COR-L47 (cell line): ENCODE results near the gene TMX3.

ENCODE experiments used
- DNase-seq: peaks from one replicate; lab custom pipeline; 2025; lab: John Stamatoyannopoulos, UW

TMX3 gene, protein sequence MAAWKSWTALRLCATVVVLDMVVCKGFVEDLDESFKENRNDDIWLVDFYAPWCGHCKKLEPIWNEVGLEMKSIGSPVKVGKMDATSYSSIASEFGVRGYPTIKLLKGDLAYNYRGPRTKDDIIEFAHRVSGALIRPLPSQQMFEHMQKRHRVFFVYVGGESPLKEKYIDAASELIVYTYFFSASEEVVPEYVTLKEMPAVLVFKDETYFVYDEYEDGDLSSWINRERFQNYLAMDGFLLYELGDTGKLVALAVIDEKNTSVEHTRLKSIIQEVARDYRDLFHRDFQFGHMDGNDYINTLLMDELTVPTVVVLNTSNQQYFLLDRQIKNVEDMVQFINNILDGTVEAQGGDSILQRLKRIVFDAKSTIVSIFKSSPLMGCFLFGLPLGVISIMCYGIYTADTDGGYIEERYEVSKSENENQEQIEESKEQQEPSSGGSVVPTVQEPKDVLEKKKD

DNA sequence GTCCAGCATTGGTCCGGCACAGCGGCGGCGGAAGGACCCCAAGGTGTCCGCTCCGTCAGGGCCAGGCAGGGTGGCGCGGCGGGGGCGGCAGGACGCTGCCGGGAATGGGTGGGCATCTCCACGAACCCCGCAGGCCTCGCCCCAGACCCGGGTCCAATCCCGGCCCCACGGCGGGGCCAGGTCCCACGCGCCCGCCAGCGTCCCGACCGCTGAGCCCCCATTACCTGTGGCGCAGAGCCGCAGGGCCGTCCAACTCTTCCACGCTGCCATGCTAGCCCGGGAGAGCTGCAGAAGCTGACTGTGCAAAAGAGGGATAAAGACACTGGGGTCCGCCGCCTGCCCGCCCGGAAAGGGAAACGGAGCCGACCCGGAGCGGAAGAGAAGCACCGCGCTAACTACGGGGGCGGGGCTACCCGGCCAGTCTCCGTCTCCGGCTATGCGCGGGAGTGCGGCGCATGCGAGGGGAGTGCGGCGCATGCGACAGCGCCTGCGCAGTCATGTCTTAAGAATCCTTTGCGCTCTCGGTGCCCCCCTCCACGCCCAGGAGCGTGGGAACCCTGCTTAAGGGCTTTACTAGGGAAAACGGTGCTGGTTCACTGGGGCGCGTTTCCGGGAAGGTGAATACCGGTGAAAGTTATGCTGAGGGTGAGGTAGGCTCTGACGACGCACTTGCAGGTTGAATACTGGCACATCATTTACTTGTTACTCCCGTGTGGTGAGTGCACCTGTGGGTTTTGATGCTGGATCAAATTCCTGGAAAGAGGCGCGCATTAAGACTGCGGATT, at the start of gene TMX3:
TMX3 (minus strand) TSS at position 397 of the 785 bp plus-strand sequence; CDS start at position 270, 127 bp downstream.
- peak; percentile 98 for DNase-seq

DNA sequence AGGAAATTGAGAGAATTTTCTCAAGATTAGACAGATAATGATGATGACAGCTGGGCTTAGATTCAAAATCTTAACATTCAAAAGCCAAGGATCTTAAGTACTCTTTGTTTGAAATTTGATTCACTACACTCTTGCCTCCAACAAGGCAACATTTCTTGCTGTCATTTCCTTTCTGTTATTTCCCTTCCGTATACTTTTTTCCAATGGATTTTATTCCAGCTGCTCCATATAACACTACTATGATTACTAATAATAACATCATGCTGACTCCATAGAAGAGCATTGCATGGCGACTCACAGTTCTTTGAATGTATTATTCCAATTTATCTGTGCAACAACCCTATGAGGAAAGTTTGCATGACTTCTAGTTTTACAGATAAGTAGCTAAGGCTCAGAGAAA, 49.1 kb upstream of the TMX3 start:
- no peak for DNase-seq

DNA sequence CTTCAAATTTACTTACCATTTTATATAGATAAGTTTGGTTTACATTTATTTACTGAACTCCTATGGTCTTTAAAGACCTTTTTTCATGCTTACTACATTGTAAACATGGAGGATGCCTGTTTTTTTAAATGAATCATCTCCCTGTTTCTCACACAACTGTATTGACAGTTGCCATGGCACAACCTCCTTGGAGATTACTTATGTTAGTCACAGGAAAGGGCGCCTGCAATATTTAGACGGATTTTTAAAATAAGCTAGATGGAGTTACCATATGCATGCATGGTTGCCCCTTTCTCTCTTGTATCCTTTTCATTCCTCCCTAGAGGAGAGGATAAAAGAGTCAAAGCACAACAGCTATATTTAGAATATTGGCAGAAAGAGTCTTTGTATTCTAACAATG, 48.2 kb upstream of the TMX3 start:
- no peak for DNase-seq

DNA sequence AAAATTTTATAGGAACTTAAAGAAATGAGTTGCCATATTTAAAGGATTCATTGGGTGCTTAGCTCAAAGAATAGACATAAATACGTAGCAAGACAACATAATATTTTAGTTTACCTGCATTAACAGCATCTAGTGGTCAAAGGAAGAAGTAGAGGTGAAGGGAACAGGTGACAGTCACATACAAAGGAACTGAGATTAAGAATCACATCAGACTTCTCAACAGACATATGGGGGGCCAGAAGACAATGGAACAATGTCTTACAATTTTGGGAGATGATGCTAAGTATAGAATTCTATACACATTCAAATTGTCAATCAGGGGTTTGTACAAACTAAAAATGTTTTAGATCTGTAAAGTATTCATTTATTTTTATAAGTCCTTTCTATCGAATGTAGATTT, 44.4 kb upstream of the TMX3 start:
- no peak for DNase-seq

DNA sequence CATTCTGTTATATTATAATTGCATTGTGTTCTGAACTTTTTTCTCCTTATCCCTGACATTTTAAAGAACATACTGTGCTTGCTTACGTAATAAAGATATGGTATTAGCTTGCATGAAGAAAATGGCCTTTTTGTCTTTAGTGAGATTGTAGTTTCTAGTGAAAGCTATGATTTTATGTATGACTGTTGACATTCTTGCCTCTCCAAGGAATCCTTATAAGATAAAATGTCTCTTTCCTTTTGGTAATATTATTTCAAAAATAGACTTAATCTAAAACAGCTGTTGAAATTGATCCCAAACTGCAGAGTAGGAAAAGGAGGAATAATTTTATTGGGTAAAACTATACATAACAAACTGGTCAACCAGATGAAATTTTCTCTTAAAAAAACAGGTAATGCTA, 42.2 kb upstream of the TMX3 start:
- DNase-seq = no peak

DNA sequence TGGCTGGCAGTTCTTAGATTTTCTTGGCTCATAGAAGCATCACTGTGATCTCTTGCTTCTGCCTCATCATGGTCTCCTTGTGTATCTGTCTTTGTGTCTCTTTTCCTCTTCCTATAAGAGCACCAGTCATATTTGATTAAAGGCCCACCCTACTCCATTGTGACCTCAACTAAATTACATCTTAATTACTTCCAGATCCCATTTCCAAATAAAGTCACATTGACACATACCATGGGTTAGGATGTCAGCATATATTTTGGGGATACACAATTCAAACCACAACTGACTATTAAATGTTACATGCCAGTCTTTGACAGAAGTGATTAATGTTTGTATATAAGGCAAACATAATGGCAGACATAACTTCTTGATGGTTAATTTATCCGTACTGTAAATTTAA, 27.3 kb upstream of the TMX3 start:
- no peak for DNase-seq

DNA sequence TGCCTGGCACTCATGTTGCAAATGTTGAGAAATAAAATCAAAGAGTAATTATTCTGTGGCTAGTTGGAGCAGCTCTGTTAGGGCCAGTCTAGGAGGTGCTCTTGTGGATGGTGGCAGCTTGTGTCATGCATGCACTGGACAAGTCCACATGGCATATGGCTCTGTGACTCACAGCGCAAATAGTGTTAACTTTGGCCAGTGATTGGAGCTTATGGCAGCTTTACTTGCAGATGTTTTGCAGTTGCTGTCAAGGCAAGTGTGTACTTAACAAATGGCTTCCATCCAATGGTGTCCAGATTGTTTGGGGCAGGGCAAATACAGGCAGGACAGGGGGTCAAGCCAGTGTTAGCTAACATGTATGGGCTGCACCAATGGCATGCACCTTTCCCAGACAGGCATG, 26.1 kb upstream of the TMX3 start:
- DNase-seq = no peak

DNA sequence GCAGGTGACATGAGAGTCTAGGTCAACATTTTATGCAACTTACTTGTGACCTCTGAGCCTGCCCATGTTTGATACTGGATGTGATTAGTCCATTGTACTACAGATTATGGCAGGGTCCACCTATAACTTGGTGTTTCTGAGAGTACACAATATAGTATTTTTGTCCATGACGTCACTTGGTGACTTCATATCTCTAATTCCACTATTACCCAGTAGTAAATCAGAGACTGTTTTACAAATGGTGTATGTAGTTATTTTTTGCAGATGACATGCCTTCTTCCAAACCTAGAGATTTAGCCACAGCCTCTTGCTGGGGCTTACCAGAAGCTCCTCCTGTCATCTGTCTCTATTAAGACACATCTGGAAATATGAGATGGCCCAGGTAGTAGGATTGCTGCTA, 24.6 kb upstream of the TMX3 start:
- DNase-seq = no peak

DNA sequence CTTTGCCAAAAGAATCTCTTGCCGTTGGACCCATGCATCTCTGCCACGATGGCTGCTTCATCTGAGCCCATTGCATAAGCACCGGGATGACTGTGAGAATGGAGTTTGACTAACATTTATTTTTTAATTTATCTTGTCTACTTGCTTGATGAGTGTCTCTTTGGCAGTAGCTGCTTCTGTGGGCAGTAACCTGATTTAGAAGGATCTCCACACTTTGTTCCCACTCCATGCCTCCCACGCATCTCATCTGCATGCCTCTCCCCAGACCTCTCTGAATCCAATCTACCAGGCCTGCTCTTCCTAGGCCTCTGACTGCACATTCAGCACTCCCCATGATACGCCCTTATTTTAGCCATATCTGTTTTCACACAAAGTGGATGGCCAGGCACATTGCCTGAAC, 23.7 kb upstream of the TMX3 start:
- no peak for DNase-seq

DNA sequence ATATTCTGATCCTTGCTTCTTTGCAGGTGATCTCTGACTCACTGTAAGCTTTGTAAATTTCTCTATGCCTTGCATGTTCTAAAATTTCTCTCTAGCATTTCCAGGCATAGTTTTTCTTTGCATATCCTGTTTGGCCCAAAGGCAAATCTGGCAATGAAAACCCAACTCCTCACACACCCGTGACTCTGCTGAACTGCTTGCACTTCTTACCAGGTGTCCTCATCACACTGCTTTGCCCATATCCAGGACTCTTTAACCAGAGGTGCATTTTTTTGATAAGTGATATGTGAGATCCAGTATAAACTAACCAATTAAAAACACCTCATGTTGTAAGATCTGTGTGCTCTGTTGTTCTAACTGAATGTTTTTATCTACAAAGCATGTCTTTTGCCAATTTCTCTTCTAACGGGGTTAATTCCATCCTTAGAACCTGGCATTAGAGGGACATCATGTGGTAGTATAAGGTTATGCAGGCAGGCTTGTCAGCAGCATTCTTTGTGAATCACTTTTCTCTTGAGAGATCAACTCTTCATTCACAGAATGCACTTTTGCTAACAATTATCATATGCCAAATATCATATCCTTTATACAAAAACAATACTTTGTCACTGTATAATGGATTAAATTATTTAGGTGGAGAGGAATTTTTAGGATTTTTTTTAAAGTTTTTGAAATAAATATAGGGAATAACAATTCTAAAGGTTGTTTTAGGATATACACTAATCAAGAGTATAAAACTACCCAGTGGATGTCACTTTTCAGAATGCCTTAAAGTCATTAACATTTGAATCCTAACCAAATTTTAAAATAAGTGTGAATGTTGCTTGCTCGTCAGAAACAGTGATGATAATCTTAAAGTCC, 20.8 kb upstream of the TMX3 start:
- peak; percentile 56 for DNase-seq

DNA sequence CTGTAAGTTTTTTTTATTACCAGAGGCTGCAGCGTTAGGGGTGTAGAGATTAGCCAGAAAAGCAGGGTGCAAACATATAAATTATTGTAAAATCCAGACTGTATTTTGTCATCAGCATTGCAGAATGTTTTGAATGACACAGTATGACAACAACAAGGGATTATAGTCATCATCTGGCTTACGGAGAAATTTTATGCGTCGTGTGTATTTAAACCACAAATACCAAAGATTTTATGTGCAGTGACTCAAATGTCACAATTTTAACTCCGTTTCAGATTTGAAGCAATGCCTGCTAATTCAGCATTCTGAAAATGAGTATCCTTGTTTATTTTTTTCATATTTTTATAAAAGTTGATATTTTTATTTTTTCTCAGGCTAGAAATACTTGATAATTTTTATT, 19.4 kb upstream of the TMX3 start:
- DNase-seq = no peak

DNA sequence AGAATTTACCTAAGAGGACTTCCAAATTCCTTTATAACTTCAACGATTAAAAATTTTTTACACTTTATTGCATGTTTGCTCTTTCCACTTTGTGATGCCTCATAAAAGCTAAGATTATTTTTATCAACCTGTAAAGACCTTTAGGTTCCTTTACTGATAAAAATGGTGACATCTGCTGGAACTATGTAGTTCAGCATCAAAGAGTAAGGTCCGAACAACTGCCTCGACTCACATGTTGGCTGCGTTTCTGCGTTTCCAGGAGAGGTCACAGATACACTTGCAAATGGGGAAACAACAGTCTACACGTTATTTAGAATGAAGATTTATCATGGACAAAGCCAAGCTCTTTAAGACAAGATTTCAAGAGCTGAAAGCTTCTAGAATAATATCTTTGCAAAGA, 18.8 kb upstream of the TMX3 start:
- DNase-seq = no peak

DNA sequence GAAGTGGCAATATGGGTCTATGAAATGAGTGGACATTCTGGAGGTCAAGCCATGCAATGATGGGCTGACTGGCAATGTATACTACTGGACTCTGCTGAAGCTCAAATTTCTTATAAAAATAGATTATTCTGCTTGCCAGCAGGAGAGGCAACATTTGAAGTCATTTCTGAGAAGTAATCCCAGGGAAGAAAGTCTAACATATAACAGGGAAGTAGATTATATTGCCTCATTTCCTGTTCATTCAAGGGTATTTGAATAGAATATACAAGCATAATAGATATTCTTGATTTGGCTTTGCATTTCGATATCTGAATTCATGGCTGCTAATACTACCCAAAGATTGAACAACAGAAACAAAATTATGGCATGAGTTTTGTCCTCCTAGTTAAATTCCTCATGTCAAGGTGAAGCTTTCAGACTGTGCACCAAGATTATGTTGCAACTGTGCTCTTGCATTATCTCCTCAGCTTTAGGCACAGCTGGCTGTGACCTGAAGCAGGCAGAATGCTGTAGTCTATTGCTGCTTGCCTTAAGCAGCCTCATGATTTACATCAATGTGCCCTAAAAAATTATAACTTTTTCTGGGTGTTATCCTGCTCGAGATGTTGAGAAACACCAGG, 13.3 kb upstream of the TMX3 start:
- no peak for DNase-seq

DNA sequence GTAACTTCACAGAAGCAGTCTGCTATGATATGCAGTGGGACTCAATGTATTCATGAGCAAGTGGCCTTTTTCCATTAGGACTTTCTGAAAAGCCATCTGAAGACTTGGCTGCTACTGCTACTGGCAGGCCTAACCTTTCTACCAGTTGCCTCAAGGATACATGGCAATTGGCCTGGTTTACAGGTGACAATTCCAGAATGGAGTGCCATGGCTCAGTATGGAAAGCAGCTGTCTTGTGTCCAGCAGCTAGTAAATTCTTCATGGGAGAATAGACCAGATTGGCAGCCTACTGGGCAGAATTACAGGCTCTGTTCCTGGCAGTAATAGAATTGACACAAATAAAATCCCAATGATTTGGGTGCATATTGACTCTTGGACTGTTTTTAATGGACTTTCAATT, 12.6 kb upstream of the TMX3 start:
- DNase-seq = no peak

DNA sequence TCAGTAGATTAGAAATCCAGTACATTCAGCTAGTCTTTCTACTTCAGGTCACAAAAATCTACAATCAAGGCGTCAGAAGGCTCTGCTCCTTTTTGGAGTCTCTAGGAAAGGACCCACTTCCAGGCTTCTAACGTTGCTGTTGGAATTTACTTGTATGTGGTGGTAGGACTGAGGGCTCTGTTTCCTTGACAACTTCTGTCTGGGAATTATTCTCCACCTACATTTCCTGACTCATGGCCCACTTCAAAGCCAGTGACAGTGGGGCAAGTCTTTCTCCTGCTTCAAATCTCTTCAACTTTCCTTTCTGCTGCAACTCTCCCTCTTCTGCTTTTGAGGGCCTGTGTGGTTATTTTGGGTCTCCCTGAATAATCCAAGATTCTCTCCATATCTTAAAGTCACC, 10.4 kb upstream of the TMX3 start:
- DNase-seq = no peak

DNA sequence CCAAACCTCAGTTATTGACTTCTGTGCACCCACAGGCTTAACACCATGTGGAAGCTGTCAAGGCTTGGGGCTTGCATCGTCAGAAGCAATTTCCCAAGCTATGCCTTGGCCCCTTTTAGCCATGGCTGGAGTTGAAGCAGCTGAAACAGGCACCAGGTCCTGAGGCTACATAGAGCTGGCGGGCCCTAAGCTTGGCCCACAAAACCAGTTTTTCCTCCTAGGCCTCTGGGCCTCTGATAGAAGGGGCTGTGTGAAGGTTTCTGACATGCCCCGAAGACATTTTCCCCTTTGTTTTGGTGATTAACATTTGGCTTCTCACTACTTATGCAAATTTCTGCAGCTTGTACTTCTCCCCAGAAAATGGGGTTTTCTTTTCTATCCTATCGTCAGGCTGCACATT, 9.1 kb upstream of the TMX3 start:
- DNase-seq = no peak

DNA sequence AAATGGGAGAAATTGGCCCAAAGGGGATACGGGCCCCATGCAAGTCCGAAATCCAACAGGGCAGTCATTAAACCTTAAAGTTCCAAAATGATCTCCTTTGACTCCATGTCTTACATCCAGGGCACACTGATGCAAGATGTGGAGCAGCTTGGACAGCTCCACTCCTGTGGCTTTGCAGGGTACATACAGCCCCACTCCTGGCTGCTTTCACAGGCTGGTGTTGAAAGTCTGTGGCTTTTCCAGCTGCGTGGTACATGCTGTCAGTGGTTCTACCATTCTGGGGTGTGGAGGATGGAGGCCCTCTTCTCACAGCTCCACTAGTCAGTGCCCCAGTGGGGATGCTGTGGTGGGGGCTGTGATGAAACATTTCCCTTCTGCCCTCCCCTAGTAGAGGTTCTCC, 8.6 kb upstream of the TMX3 start:
- DNase-seq = no peak

DNA sequence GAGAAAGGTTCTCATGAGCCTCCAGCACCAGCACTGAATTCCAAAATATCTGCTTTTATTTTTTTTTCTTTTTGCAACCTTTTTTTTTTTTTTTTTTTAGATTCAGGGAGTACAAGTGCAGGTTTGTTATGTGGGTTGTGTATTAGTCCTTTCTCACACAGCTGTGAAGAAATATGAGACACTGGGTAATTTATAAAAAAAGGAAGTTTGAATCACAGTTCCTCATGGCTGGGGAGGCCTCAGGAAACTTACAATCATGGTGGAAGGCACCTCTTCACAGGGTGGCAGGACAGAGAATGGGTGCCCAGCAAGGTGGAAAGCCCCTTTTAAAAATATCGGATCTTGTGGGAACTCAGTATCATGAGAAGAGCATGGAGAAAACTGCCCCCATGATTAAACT, 7.9 kb upstream of the TMX3 start:
- DNase-seq = no peak

DNA sequence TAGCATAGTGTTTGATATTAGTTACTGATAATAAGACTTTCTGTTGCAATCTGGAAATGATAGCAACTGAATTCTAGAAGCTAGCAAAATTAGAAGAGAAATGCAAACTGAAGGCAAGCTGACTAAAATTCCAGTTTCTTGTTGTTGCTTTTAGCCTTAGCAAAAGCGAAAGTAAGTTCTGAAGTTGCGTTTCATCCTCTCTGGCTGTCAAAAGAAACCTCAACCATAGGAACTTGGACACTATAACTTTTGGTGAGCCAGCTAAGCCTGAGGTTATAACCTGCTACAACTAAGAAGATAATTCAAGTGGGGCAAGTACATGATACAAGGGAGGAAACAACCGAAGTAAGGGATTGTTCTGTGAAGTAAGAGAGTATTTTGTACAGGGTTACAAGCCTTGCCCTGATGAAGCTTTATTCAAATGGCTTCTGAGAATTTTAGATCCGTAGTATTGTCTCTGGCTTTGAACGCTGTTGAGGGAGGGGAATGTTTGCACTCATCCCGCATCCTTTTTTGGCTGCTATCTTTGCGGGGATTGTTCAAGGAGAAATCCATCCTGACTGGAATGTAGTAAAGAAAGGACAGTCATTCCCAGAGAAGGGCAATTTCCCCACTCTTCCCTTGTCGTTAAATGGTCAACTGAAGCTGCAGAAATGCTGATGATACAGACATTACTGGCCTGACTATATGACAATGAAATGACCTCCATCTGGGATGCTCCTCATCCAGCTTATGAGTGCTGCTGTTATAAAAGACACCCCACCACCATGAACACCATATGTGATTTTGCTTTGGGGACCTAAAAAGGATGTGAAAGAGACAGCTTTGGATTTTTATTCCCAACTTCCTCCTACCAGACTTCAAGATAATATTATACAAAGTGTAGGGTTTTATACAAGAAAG, 7.0 kb upstream of the TMX3 start:
- no peak for DNase-seq

DNA sequence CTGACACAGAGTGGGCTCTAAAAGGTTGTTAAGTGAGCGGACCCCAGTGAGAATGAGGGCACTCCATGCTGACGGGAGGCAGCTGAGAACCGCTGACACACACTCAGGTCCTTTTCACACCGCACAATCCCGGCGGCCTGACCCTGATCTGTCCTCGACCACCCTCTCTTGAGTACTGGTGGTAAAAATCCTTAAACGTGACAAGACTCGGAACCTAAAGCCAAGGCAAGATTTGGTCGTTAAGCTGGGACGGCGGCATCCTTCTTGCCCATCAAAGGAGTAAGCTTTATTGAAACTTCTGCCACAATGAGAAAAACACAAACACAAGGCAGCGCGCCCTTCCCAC, 569 bp downstream of the TMX3 start:
- peak; percentile 21 for DNase-seq

DNA sequence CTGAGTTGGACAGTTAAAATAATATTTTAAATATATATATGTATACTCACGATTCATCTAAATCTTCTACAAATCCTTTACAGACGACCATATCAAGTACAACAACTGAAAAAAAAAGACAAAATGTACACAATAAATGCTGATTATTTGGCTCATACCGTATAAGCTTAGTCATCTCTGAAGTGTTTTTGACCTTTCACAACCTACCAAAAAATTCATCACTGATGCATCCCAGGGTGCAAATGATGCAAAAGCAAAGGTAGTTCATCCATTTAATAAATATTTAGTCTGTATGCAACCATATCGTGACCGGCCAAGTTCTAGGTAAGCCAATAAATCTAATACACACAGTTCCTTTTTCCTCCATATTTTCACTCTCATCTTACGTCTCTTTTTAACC, 1.1 kb downstream of the TMX3 start:
- no peak for DNase-seq
